IMR-90 (cell line): ENCODE results near the gene CCNO. TPM values are rescaled to one million over a fixed set of nuclear protein-coding genes. Genes with fewer than 3 reads are reported as not detected.

Experiments
- ATAC-seq: fragments of 200-7000 bp; cut with Tn5 transposase; 2 replicates; pipeline ENCODE4 v1.9.1; 2020; ENCODE audit warnings: low read depth, mild to moderate bottlenecking, moderate library complexity
- BruUV-seq: library from RNA; stranded (reverse); fragments of 400-500 nt; replicated peaks from 2 replicates; lab custom pipeline; 2021; lab: Mats Ljungman, UMichigan
- CTCF ChIA-PET: fragments of 300-600 bp; formaldehyde crosslinking; extraction: SDS; loops from one replicate; lab custom pipeline; 2021; ENCODE audit warnings: antibody characterized with exemption; lab: Yijun Ruan, JAX
- POLR2A ChIA-PET: fragments of 300-600 bp; sonication (Branson Sonifier 250); formaldehyde crosslinking; loops from one replicate; lab custom pipeline; 2022; ENCODE audit warnings: antibody characterized with exemption; ENCODE audit not compliant: unreplicated experiment; lab: Charles Lee
- DNase-seq: peaks from one replicate; pipeline ENCODE4 v3.0.0; 2013
- H2AFZ ChIP-seq: replicated peaks from 2 replicates; pipeline ENCODE3; 2013; ENCODE audit warnings: low read length, mild to moderate bottlenecking; ENCODE audit not compliant: poor library complexity
- H2AK5ac ChIP-seq: 2 replicates; pipeline ENCODE4 v1.6.1; 2013; ENCODE audit warnings: low read depth, low read length, inconsistent platforms
- H2AK9ac ChIP-seq: replicated peaks from 2 replicates; pipeline ENCODE3; 2013; ENCODE audit warnings: mild to moderate bottlenecking, low read depth, low read length, moderate library complexity; ENCODE audit not compliant: poor library complexity
- H2BK120ac ChIP-seq: 2 replicates; pipeline ENCODE4 v1.6.1; 2013; ENCODE audit warnings: low read depth, low read length, inconsistent platforms
- H2BK15ac ChIP-seq: 3 replicates; pipeline ENCODE4 v1.6.1; 2013; ENCODE audit warnings: low read depth, low read length, inconsistent platforms
- H2BK20ac ChIP-seq: 2 replicates; pipeline ENCODE4 v1.6.1; 2013; ENCODE audit warnings: low read depth, mild to moderate bottlenecking, inconsistent platforms, low read length, moderate library complexity
- H2BK5ac ChIP-seq: 2 replicates; pipeline ENCODE4 v1.6.1; 2013; ENCODE audit warnings: mild to moderate bottlenecking, low read depth, low read length, inconsistent platforms; ENCODE audit not compliant: poor library complexity, severe bottlenecking
- H3K14ac ChIP-seq: replicated peaks from 2 replicates; pipeline ENCODE4 v1.6.1; 2013; ENCODE audit warnings: low read depth, low read length, inconsistent platforms
- H3K18ac ChIP-seq: 2 replicates; pipeline ENCODE4 v1.6.1; 2013; ENCODE audit warnings: low read depth, low read length, control low read depth
- H3K23ac ChIP-seq: 2 replicates; pipeline ENCODE4 v1.6.1; 2013; ENCODE audit warnings: low read depth, low read length, inconsistent platforms
- H3K27ac ChIP-seq: 2 replicates; pipeline ENCODE4 v1.5.1; 2013; ENCODE audit warnings: mild to moderate bottlenecking, control low read depth, low read length; ENCODE audit not compliant: insufficient read depth
- H3K27me3 ChIP-seq: 2 replicates; pipeline ENCODE4 v1.6.1; 2013; ENCODE audit warnings: low read length; ENCODE audit not compliant: control insufficient read depth, insufficient read depth
- H3K36me3 ChIP-seq: 2 replicates; pipeline ENCODE4 v1.6.1; 2013; ENCODE audit warnings: low read length, mixed read lengths; ENCODE audit not compliant: control insufficient read depth, insufficient read depth
- H3K4ac ChIP-seq: 2 replicates; pipeline ENCODE4 v1.6.1; 2013; ENCODE audit warnings: low read depth, low read length, inconsistent platforms
- H3K4me1 ChIP-seq: 2 replicates; pipeline ENCODE4 v1.6.1; 2013; ENCODE audit warnings: low read length, mixed read lengths; ENCODE audit not compliant: control insufficient read depth, insufficient read depth
- H3K4me2 ChIP-seq: 2 replicates; pipeline ENCODE4 v1.6.1; 2013; ENCODE audit warnings: low read depth, mild to moderate bottlenecking, control low read depth, low read length, moderate library complexity
- H3K4me3 ChIP-seq: 2 replicates; pipeline ENCODE4 v1.5.1; 2013; ENCODE audit warnings: low read depth, mild to moderate bottlenecking, control low read depth, low read length, moderate library complexity; ENCODE audit not compliant: insufficient read depth
- H3K56ac ChIP-seq: 2 replicates; pipeline ENCODE4 v1.6.1; 2013; ENCODE audit warnings: low read length, inconsistent platforms; ENCODE audit not compliant: insufficient read depth; ENCODE audit errors: extremely low read depth
- H3K79me1 ChIP-seq, 2 experiments: 2 replicates each; pipeline ENCODE4 v1.6.1; 2013; ENCODE audit warnings: low read length in 2 of 2, inconsistent platforms in 1 of 2, low read depth in 1 of 2
- H3K9ac ChIP-seq: 2 replicates; pipeline ENCODE4 v1.6.1; 2013; ENCODE audit warnings: low read depth, low read length, control low read depth
- H3K9me1 ChIP-seq: 2 replicates; pipeline ENCODE4 v1.6.1; 2013; ENCODE audit warnings: low read length, inconsistent platforms; ENCODE audit not compliant: insufficient read depth
- H3K9me3 ChIP-seq: 2 replicates; pipeline ENCODE4 v1.6.1; 2013; ENCODE audit warnings: low read length; ENCODE audit not compliant: control insufficient read depth, insufficient read depth
- H4K20me1 ChIP-seq: 2 replicates; pipeline ENCODE4 v1.6.1; 2013; ENCODE audit warnings: low read length, inconsistent platforms; ENCODE audit not compliant: insufficient read depth
- H4K5ac ChIP-seq: 2 replicates; pipeline ENCODE4 v1.6.1; 2013; ENCODE audit warnings: mild to moderate bottlenecking, low read depth, low read length, control low read depth
- H4K8ac ChIP-seq, 2 experiments: 2 replicates each; pipeline ENCODE4 v1.6.1; 2013; ENCODE audit warnings: low read depth in 2 of 2, low read length in 2 of 2, control low read depth in 1 of 2, inconsistent platforms in 1 of 2
- H4K91ac ChIP-seq: 2 replicates; pipeline ENCODE4 v1.6.1; 2013; ENCODE audit warnings: low read depth, low read length, inconsistent platforms; ENCODE audit not compliant: insufficient read depth
- BHLHE40 ChIP-seq: fragments of 150-350 bp; IDR thresholded peaks from 2 replicates; pipeline ENCODE4 v1.6.1; 2016; ENCODE audit warnings: mild to moderate bottlenecking, low read depth, low read length
- CEBPB ChIP-seq: IDR thresholded peaks from 2 replicates; pipeline ENCODE4 v1.6.1; 2012; ENCODE audit warnings: low read depth, low read length, improper control_type of control experiment
- CHD1 ChIP-seq: IDR thresholded peaks from 2 replicates; pipeline ENCODE4 v1.6.1; 2012; ENCODE audit warnings: low read depth, low read length, improper control_type of control experiment
- FOS ChIP-seq: fragments of 150-350 bp; IDR thresholded peaks from 2 replicates; pipeline ENCODE4 v1.6.1; 2016; ENCODE audit warnings: low read depth, low read length
- MAFK ChIP-seq: IDR thresholded peaks from 2 replicates; pipeline ENCODE4 v1.6.1; 2012; ENCODE audit warnings: low read depth, low read length, improper control_type of control experiment
- MAZ ChIP-seq: IDR thresholded peaks from 2 replicates; pipeline ENCODE4 v1.6.1; 2012; ENCODE audit warnings: low read depth, mild to moderate bottlenecking, low read length, improper control_type of control experiment, moderate library complexity, borderline replicate concordance
- NFE2L2 ChIP-seq: fragments of 150-350 bp; IDR thresholded peaks from 2 replicates; pipeline ENCODE4 v1.6.1; 2016; ENCODE audit warnings: low read depth, mild to moderate bottlenecking, low read length
- POLR2A ChIP-seq: IDR thresholded peaks from 2 replicates; pipeline ENCODE4 v1.6.1; 2012; ENCODE audit warnings: mild to moderate bottlenecking, low read depth, low read length
- RAD21 ChIP-seq: IDR thresholded peaks from 2 replicates; pipeline ENCODE4 v1.6.1; 2012; ENCODE audit warnings: low read length, improper control_type of control experiment
- RCOR1 ChIP-seq: IDR thresholded peaks from 2 replicates; pipeline ENCODE4 v1.6.1; 2012; ENCODE audit warnings: mild to moderate bottlenecking, low read length, improper control_type of control experiment; ENCODE audit not compliant: insufficient replicate concordance
- RFX5 ChIP-seq: IDR thresholded peaks from 2 replicates; pipeline ENCODE4 v1.8.0; 2012; ENCODE audit warnings: low read depth, mild to moderate bottlenecking, low read length, moderate library complexity
- SMC3 ChIP-seq: fragments of 150-350 bp; IDR thresholded peaks from 2 replicates; pipeline ENCODE4 v1.6.1; 2016; ENCODE audit warnings: low read depth, mild to moderate bottlenecking, antibody characterized with exemption, low read length, moderate library complexity
- USF2 ChIP-seq: fragments of 150-350 bp; IDR thresholded peaks from 2 replicates; pipeline ENCODE4 v1.6.1; 2017; ENCODE audit warnings: mild to moderate bottlenecking, antibody characterized with exemption, low read length, low read depth
- WGBS, 2 experiments: methylation state at CpG; one replicate each; pipeline versions ENCODE4 v1.1.5 to v1.1.7; 2013; ENCODE audit warnings: missing lambda C conversion rate in 2 of 2; ENCODE audit not compliant: insufficient read length in 1 of 2; ENCODE audit errors: extremely low coverage in 2 of 2; 5-methylcytosine and 5-hydroxymethylcytosine counted together
- dilution Hi-C: fragments of 300-500 bp; cut with HindIII; formaldehyde crosslinking; loops from one replicate; pipeline ENCODE4 v1.14.3; 2018; ENCODE audit warnings: low sequenced_read_pairs; ENCODE audit not compliant: unreplicated experiment
- in situ Hi-C: fragments of 300-500 bp; cut with MboI; formaldehyde crosslinking; loops from 3 replicates; pipeline ENCODE4 v1.14.3; 2019; ENCODE audit warnings: low sequenced_read_pairs, inconsistent platforms, mixed read lengths
- intact Hi-C: fragments of 100-400 bp; cut with micrococcal nuclease; formaldehyde crosslinking; loops from 2 replicates; pipeline ENCODE4 v1.10.0; 2022
- polyA plus RNA-seq, 3 experiments: library from polyadenylated mRNA; depleted of rRNA; stranded (reverse); fragments of >200 nt; gene quantifications; 2 replicates each; pipeline ENCODE4 v1.2.3, GENCODE V29; 2012; ENCODE audit warnings: low replicate concordance in 1 of 3
- total RNA-seq: library from RNA; depleted of rRNA; stranded (reverse); fragments of >200 nt; gene quantifications from 2 replicates; pipeline ENCODE4 v1.2.3, GENCODE V29; 2012
- TF ChIP-seq, protein P1 (sequence below): conservative IDR thresholded peaks from 2 replicates; pipeline ENCODE4 v1.5.1; 2012; ENCODE audit warnings: mild to moderate bottlenecking, low read depth, low read length, improper control_type of control experiment
- TF ChIP-seq, protein P2 (sequence below): fragments of 150-350 bp; IDR thresholded peaks from 2 replicates; pipeline ENCODE4 v1.6.1; 2016; ENCODE audit warnings: low read depth, mild to moderate bottlenecking, low read length, moderate library complexity, borderline replicate concordance

Gene CCNO
- total and polyA plus RNA-seq, 2 of the 4 experiments (the other 2 are of a cell fraction), result 0.09 TPM; not detected in 1

DNA sequence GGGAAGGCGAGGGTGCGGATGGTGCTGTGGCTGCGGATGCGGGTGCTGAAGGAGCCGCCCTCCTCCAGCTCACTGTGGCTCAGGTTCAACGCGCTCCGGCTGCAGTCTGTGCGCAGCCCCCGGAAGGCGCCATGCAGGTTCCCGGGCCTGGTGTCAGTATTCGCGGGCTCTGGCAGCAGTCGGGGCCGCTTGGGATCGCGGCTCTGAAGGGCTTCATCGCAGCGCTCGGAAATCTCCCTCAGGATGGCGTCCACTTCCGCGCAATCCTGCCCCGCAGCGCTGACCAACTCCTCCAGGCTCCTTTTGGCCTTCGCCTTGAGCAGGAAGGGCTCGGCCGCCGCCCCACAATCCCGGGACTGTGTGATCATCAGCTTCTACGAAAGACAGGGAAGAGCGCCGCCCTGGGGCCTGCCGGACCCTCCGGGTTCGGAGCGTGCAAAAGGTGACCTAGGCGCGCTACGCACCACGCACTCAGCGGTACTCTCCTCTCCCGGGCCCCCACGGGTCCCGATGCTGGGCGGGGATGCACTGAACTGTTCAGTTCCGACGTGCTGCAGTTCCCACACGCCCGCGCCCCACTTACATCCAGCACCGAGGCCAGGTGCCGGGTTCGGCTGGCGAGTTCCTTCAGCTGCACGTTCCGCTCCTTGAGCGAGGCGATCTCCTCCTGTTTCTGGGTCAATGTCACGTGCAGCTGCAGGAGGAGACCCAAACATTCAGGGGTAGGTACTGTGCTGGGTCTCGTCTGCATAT, 12.8 kb downstream of the CCNO start:
- dilution Hi-C loops, result no loop called here
- Histone ChIP-seq H3K79me1 (no peaks in the 10 kb centered on the region), H3K4me1 (peaks cover 2% of the 10 kb centered on the region; the same call in 1 of the 2 replicates), H3K4me3 (peak overlapping the region; percentile 23; the same call in 1 of the 2 replicates), H3K9me3 (peaks cover 15% of the 10 kb centered on the region), H3K36me3 (no peaks in the 10 kb centered on the region), H4K5ac (no peak overlapping the region), H3K18ac (no peak overlapping the region), H2BK20ac (no peak overlapping the region), H3K27ac (no peak overlapping the region), H3K27me3 (peaks cover 81% of the 10 kb centered on the region), H2BK5ac (no peak overlapping the region), H4K8ac (no peak overlapping the region), H2AK9ac (peak overlapping the region; percentile 15), H3K4ac (no peak overlapping the region), H3K14ac (no peak overlapping the region), H3K4me2 (peak overlapping the region; percentile 34), H2AK5ac (no peak overlapping the region), H2AFZ (peak overlapping the region; percentile 71), H4K91ac (no peak overlapping the region), H3K56ac (no peak overlapping the region), H3K23ac (peak overlapping the region; percentile 72; the same call in 1 of the 2 replicates), H2BK120ac (no peak overlapping the region), H3K9me1 (no peaks in the 10 kb centered on the region), H2BK15ac (no peak overlapping the region), H3K9ac (no peak overlapping the region), H4K20me1 (peaks cover 9% of the 10 kb centered on the region; the same call in 1 of the 2 replicates)
- ChIA-PET POLR2A (no interaction called here), CTCF (no interaction called here)
- intact Hi-C loops, result loop anchor here (5.0 kb wide), 1 partner anchor 43 kb away; no protein-coding TSS in a partner anchor
- BruUV-seq, result no TSS peak
- 3% methylated on average over 43 of the region's 62 CpGs; no CpG with 5 or more reads in 1 of the 2 experiments for WGBS, 2 experiments
- no peak for DNase-seq
- in situ Hi-C loops, result no loop called here
- peak; percentile 67 for ATAC-seq
- TF ChIP-seq CHD1 (no peak), MAZ (no peak), POLR2A (no peak), BHLHE40 (no peak), RAD21 (no peak), RFX5 (no peak), NFE2L2 (no peak), FOS (no peak), USF2 (no peak), SMC3 (no peak), RCOR1 (no peak), MAFK (no peak), CEBPB (no peak)
- TF ChIP-seq, protein P1, sequence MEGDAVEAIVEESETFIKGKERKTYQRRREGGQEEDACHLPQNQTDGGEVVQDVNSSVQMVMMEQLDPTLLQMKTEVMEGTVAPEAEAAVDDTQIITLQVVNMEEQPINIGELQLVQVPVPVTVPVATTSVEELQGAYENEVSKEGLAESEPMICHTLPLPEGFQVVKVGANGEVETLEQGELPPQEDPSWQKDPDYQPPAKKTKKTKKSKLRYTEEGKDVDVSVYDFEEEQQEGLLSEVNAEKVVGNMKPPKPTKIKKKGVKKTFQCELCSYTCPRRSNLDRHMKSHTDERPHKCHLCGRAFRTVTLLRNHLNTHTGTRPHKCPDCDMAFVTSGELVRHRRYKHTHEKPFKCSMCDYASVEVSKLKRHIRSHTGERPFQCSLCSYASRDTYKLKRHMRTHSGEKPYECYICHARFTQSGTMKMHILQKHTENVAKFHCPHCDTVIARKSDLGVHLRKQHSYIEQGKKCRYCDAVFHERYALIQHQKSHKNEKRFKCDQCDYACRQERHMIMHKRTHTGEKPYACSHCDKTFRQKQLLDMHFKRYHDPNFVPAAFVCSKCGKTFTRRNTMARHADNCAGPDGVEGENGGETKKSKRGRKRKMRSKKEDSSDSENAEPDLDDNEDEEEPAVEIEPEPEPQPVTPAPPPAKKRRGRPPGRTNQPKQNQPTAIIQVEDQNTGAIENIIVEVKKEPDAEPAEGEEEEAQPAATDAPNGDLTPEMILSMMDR, result no peak
- TF ChIP-seq, protein P2, sequence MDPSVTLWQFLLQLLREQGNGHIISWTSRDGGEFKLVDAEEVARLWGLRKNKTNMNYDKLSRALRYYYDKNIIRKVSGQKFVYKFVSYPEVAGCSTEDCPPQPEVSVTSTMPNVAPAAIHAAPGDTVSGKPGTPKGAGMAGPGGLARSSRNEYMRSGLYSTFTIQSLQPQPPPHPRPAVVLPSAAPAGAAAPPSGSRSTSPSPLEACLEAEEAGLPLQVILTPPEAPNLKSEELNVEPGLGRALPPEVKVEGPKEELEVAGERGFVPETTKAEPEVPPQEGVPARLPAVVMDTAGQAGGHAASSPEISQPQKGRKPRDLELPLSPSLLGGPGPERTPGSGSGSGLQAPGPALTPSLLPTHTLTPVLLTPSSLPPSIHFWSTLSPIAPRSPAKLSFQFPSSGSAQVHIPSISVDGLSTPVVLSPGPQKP, result no peak
